ENCODE results near the gene TEAD1. TPM values are rescaled to one million over a fixed set of nuclear protein-coding genes. Genes with fewer than 3 reads are reported as not detected.

Gene TEAD1
- total and polyA plus RNA-seq, 9 of the 15 experiments (the other 6 are each of a cell fraction or from before 2014, with no cell fraction given) = 1.7 to 17.7 (median 10.8) TPM

GRCh38 chr11:12958986-12959385 lies 284.8 kb downstream of the TEAD1 start:
- ChIA-PET CTCF (ENCODE audit: low intra/inter-chr PET ratio) (no interaction called here), POLR2A (no interaction called here)
- intact Hi-C loops (cut with micrococcal nuclease) = no loop called here
- no peaks in the 10 kb centered on the region for H3K27me3 ChIP-seq (ENCODE audit: control insufficient read depth in 2 of 2, insufficient read depth in 2 of 2, low read length in 2 of 2)
- no peak overlapping the region for H2AFZ ChIP-seq (ENCODE audit: low read depth, low read length)
- no peak; the same call in 2 of the 3 replicates for ATAC-seq
- no peaks in the 10 kb centered on the region for H3K4me1 ChIP-seq (replicated peaks in 1 of 2; ENCODE audit: control insufficient read depth in 2 of 2, insufficient read depth in 2 of 2, low read length in 2 of 2)
- in situ Hi-C loops (cut with MboI) = no loop called here
- no peak for DNase-seq (ENCODE audit: extremely low read depth in 1 of 4, low spot score in 3 of 4)
- H3K9me3 ChIP-seq (replicated peaks; ENCODE audit: control insufficient read depth, insufficient read depth, low read depth, low read length) = no peaks in the 10 kb centered on the region
- no TSS peak for BruUV-seq (replicated peaks)
- H3K79me2 ChIP-seq (ENCODE audit: control insufficient read depth, insufficient read depth, low read length) = no peaks in the 10 kb centered on the region
- no peak for FAIRE-seq
- peaks cover 26% of the 10 kb centered on the region; the same call in 2 of the 3 replicates for H3K36me3 ChIP-seq (ENCODE audit: control insufficient read depth, insufficient read depth, low read length)
- no peak for TF ChIP-seq SMARCC2 (IDR thresholded peaks at IDR 0.05; ENCODE audit: low read depth)
- no peak for TF ChIP-seq AFF1 (IDR thresholded peaks at IDR 0.05; ENCODE audit: low read depth in 1 of 2, partially characterized antibody in 2 of 2)
- TF ChIP-seq MNT (conservative IDR thresholded peaks at IDR 0.05) = no peak
- TF ChIP-seq CREBBP (IDR thresholded peaks at IDR 0.05; ENCODE audit: low read depth, low read length) = no peak
- no peak for TF ChIP-seq TCFL5 (CRISPR knock-in tag; conservative IDR thresholded peaks at IDR 0.05)
- TF ChIP-seq NFXL1 (CRISPR knock-in tag; IDR thresholded peaks at IDR 0.05) = no peak
- no peak for TF ChIP-seq ZBTB34 (CRISPR knock-in tag; IDR thresholded peaks at IDR 0.05)
- no peak for TF ChIP-seq HDAC1 (IDR thresholded peaks at IDR 0.05)
- TF ChIP-seq THAP7 (CRISPR knock-in tag; IDR thresholded peaks at IDR 0.05) = no peak
- TF ChIP-seq ZNF699 (CRISPR knock-in tag; IDR thresholded peaks at IDR 0.05; ENCODE audit: insufficient replicate concordance) = no peak
- no peak for TF ChIP-seq TOE1 (IDR thresholded peaks at IDR 0.05; ENCODE audit: borderline replicate concordance)
- no peak for TF ChIP-seq TOE1 (CRISPR knock-in tag; IDR thresholded peaks at IDR 0.05; ENCODE audit: borderline replicate concordance, low read depth)
- no peak for TF ChIP-seq SIN3B (IDR thresholded peaks at IDR 0.05; ENCODE audit: low read depth)
- no peak overlapping the region for H3K4me3 ChIP-seq
- WGBS (ENCODE audit: insufficient coverage, low coverage, missing lambda C conversion rate) = 80% methylated on average over 3 of the region's 3 CpGs
- no peak overlapping the region for H3K4me2 ChIP-seq (ENCODE audit: insufficient read depth, low read length)
- H3K9ac ChIP-seq (ENCODE audit: insufficient read depth in 1 of 2, low read depth in 2 of 2, low read length in 2 of 2) = no peak overlapping the region
- no peaks in the 10 kb centered on the region; the same call in 1 of the 2 replicates for H4K20me1 ChIP-seq (replicated peaks; ENCODE audit: control insufficient read depth, insufficient read depth, low read length)
- no peak overlapping the region for H3K27ac ChIP-seq (ENCODE audit: extremely low read depth, low read depth, low read length)
- H3K9me1 ChIP-seq (ENCODE audit: control insufficient read depth, insufficient read depth, low read length) = no peaks in the 10 kb centered on the region
